Spleen (tissue), 7 donors: ENCODE data around the gene MELTF.

Source experiments
- CTCF ChIP-seq, 11 experiments: fragments of 200-600 bp in 7 of 11; fragments of 450-650 bp in 4 of 11; sonication (generic) in 4 of 11; IDR thresholded peaks in 8 of 11; conservative IDR thresholded peaks in 3 of 11; 1 replicate in 7 of 11; 2 replicates in 4 of 11; pipeline versions ENCODE4 v1.4.0 to v1.8.0; 2016 to 2021; ENCODE audit warnings: antibody characterized with exemption in 11 of 11, inconsistent platforms in 4 of 11, mild to moderate bottlenecking in 1 of 11
- POLR2AphosphoS5 ChIP-seq, 3 donors: sonication (generic); formaldehyde crosslinking; IDR thresholded peaks; one replicate each; pipeline ENCODE4 v1.5.1; 2017; ENCODE audit warnings: antibody characterized with exemption in 3 of 3
- donor health status: DM: no; HTN: no; CAD: no; lungs with moderate emphysema.
- donor health status: DM: no; HTN: no; CAD: no.
- donor health status: DM: no; HTN: no; CAD: no.

GRCh38 chr3:197014942-197015575, 14.6 kb downstream of the MELTF start:
- TF ChIP-seq POLR2AphosphoS5 (IDR thresholded peaks at IDR 0.05) (no peak), CTCF (IDR thresholded peaks at IDR 0.05 in 8 of 11, conservative IDR thresholded peaks at IDR 0.05 in 3 of 11) (no peak)
